ENCODE results near the gene EIF3D. TPM values are rescaled to one million over a fixed set of nuclear protein-coding genes. Genes with fewer than 3 reads are reported as not detected.

EIF3D gene
- total RNA-seq (2014; rRNA removed; shearing (Covaris generic)) = 283 and 399 TPM in 2 replicates

GRCh38 chr22:36528795-36529751, at the start of gene EIF3D:
Gene EIF3D (minus strand): TSS chr22:36529166. CDS start chr22:36526121, 3,045 bp downstream.
- DNase-seq (ENCODE audit: low read depth) = peak; percentile 98

GRCh38 chr22:36578619-36579018, 49.7 kb upstream of the EIF3D start:
- DNase-seq (ENCODE audit: low read depth) = no peak

DNA sequence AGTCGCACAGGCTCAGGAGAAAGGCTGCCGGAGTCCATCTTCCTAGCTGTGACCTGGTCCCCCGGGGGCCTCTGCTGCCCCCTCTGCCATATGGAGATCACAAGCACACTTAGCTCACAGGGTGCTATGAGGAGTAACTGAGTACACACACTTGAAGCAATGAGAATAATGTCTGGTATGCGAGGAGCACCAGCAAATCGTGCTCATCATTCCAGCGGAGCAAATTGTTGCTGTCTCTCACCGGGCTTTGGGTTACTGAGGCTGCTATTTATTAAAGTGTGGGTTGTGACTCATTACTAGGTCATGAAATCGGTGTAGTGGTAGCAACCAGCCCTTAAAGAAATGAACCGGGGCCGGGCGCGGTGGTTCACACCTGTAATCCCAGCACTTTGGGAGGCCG, 48.1 kb upstream of the EIF3D start:
- peak; percentile 91 for DNase-seq (ENCODE audit: low read depth)

DNA sequence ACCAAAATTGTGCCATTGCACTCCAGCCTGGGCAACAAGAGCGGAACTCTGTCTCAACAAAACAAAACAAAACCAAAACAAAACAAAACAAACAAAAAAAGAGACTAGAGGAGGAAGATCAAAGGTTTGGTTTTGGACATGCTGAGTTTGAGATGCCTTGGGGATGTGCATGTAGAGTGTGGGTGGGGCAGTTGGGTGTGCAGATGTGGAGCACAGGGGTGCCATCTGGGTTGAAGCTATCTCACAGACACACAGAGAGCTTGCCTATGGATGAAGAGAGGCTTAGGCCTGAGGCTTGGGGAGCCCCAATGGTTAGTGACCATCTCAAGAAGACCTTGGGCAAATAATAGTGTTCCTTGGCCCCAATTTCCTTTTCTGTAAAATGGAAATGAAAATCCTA, 45.8 kb upstream of the EIF3D start:
- no peak for DNase-seq (ENCODE audit: low read depth)

GRCh38 chr22:36573815-36574363, 44.9 kb upstream of the EIF3D start:
- DNase-seq (ENCODE audit: low read depth) = no peak

DNA sequence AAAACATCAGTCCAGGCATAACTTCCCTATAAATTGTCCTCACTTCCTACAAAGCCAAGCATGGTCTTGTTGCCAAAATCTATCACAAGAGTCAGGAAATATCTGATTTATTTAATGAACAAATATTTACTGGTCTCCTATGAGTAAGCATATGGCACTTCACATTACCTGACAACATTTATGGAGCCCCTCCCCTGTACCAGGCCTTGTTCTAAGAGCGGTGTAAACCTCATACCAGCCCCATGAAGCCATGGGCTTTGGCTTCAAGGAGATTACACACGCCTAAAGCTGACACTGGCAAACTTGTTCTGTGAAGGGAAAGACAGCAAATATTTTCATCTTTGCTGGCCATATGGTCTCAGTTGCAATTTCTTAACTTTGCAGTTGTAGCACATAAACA, 43.0 kb upstream of the EIF3D start:
- DNase-seq (ENCODE audit: low read depth) = no peak

DNA sequence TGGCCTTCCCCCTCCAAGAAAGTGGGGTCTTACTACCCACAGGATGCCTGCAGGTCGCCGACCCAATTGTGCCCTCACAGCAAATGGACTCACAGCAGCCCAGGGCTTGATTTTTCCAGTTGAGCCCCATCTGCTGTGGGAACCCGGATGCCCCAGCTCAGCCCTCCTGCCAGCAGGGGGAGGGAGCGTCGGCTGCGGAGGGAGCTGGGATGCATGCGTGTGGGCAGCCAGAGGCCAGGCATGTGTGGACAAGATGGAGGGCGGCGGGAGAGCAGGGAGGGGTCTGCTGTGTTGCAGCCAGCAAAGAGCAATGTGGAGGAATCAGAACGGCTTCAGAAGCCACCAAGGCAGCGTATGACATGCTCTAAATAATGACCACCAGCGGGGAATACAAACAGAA, 41.0 kb upstream of the EIF3D start:
- DNase-seq (ENCODE audit: low read depth) = no peak

DNA sequence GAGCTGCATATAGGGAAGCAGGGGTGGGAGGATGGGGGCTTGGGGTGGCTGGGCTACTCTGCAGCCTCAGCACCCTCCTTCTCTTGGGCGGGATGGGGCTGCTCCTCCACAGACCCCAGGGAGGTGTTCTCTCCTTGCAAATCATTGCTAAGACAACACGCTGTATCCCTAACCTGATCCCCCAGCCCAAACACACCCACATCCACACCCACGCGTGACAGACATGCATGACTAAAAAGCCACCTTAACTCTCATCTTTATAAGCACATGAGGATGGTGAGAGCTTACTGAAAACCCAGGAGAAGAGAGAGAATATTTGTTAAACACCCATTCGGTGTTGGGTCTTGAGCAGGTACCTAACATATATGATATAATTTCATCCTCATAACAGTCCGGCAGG, 39.9 kb upstream of the EIF3D start:
- DNase-seq (ENCODE audit: low read depth) = no peak

- no peak for DNase-seq (ENCODE audit: low read depth)
Observed at GRCh38 chr22:36566720-36567119, 37.8 kb upstream of the EIF3D start.

- DNase-seq (ENCODE audit: low read depth) = peak; percentile 54
Observed at GRCh38 chr22:36565686-36566085, 36.7 kb upstream of the EIF3D start.

- no peak for DNase-seq (ENCODE audit: low read depth)
Observed at GRCh38 chr22:36565159-36565507, 36.2 kb upstream of the EIF3D start.

GRCh38 chr22:36564422-36565158, 35.6 kb upstream of the EIF3D start:
- DNase-seq (ENCODE audit: low read depth) = no peak

GRCh38 chr22:36563898-36564297, 34.9 kb upstream of the EIF3D start:
- no peak for DNase-seq (ENCODE audit: low read depth)

DNA sequence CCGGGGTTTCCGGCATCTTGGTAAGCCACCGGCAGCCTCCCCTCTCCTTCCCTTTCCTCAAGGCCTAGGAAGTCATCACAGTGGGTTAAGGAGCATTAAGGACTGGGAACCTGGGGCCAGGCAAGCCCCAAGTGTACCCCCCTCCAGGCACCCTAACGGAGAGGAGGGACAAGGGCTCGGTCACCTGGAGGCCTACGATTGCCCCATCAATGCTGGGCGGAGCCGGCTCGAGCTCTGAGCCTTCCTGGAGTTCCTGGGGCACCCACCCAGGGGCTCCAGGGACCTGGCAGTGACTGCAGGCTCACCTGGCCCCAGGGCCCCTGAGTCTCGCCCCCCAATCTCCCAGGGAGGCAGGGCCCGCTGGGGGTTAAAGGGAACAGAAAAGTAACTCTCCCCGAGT, 34.5 kb upstream of the EIF3D start:
- no peak for DNase-seq (ENCODE audit: low read depth)

DNA sequence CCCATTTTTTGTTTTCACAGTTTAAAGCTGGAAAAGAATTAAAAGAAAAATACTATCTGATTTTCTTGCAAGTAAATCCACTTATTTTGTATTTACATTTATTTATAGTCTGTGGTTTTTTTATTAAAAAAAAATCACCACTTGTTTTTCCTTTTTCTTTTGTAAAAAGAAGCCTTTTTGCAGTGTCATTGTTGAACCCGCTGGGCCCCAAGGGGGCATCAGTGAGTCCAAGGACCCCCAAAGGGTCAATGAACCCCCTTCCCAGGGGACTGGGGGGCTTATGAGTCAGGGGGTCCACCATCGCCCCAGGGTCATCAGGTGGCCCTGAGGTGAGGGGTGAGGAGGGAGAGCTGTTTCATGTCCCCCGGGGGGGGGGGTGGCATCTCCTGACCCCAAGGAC, 34.0 kb upstream of the EIF3D start:
- DNase-seq (ENCODE audit: low read depth) = no peak

- DNase-seq (ENCODE audit: low read depth) = peak; percentile 69
Observed at GRCh38 chr22:36562261-36562835, 33.4 kb upstream of the EIF3D start.

- no peak for DNase-seq (ENCODE audit: low read depth)
Observed at GRCh38 chr22:36561291-36561811, 32.4 kb upstream of the EIF3D start.

DNA sequence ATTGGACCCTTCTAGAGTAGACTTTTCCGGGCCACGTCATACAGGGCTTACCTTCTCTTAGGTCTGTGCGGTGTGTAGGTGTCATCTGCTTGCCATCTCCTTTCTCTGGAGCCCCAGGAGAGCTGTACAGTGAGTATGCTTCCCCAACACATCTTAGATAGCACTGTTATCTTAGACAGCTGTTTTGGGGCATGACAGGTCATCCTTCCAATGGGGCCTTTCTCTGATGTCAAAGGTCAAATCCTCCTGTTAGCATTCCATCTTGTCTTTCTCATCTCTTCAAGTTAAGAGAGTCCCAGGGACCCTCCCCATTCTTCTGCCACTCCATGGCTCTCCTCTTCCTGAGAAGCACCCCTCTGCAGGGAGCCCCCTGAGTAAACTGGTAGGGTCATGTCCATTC, 31.0 kb upstream of the EIF3D start:
- no peak for DNase-seq (ENCODE audit: low read depth)

DNA sequence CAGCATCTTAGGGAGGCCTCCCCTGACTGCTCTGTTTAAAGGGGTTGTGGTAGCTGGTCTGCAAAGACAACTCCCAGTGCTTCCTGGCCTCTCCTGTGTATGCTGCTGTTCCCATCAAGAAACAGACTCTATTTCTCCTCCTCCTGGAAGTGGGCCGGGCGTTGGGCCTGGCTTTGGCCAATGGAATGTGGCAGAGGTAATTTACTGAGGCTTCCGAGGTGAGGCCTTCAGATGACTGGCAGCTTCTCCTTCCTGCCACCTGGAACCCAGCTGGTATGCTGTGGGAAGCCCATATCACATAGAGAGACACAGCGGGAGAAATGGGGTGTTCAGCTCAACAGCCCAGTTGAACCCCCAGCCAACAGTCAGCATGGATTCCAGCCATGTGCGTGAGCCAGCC, 25.1 kb upstream of the EIF3D start:
- DNase-seq (ENCODE audit: low read depth) = no peak

DNA sequence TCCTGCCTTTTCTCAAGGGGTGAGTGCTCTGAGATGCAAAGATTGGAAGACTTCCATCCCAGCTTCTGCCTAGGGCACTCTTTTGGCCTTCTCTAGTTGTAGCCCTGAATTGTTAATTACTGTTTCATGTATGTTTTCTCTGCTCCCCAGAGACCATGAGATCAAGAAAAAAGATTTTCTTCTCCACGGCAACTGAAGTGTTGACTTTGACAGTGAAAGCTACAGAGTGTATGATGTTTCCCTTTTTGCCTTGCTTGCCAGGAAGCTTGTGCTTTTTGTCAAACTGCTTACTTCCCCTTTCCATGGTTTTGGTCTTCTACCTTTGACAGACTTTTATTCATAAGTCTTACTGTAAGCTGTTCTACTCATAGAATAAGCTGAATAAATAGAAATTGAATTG, 23.3 kb upstream of the EIF3D start:
- no peak for DNase-seq (ENCODE audit: low read depth)

DNA sequence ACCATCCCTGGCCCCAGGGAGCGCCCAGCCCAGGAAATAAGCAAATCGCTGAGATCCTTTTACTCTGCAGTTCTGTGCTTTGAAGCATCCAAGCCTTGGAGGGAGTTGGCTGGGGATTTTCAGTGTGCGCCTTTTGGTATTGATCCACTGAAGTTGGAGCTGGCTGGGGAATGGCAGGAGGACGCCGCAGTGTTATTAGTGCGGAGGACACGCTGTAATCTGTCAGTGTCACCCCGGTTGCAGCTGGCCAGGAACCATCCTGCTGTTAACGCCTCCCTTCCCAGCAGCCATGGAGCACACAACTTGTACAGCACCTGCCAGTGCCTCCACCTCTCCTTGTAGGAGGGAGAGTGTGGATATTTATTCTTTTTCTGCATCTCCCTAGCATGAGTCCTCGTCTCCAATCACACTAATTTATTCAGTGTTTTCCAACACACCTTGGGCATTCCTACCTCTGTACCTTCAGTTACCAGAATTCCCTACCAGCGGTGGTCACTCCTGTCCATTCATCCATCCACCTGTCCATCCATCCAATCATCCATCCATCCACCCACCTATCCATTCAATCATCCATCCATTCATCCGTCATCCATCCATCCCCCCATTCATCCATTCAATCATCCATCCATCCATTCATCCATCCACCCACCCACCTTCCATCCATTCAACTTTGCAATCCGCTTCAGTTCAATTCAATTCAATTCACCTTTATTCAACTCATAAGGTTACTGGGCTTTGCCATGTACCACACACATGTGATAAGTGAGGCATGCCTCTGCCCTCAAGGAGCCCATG, 21.9 kb upstream of the EIF3D start:
- DNase-seq (ENCODE audit: low read depth) = no peak

All from M059J (cell line).